Activated CD8-positive, alpha-beta memory T cell treated with anti-CD3 and anti-CD28 coated beads for 1 hour (primary cell): ENCODE results near the gene ELF1.
"Not testable (repeated sequence)": the region's sequence is repeated elsewhere in the genome, so short reads cannot be mapped to it uniquely, and the experiment has no call there.

Experiments used
- DNase-seq, 2 donors: peaks; one replicate each; pipeline ENCODE4 v3.0.0-alpha.2; 2020; ENCODE audit warnings: low read depth in 1 of 2; ENCODE audit errors: extremely low read depth in 1 of 2

The ELF1 gene

GRCh38 chr13:40960716-40961115, 58.4 kb downstream of the ELF1 start:
- DNase-seq = no peak

- no peak for DNase-seq
These were observed 60.5 kb downstream of the ELF1 start for GRCh38 chr13:40958655-40959054.

GRCh38 chr13:40946485-40946884, 72.6 kb downstream of the ELF1 start:
- no peak for DNase-seq

GRCh38 chr13:40943073-40943472, 76.0 kb downstream of the ELF1 start:
- no peak for DNase-seq

GRCh38 chr13:40941581-40941980, 77.5 kb downstream of the ELF1 start:
- no peak for DNase-seq

- no peak for DNase-seq
These were observed 78.3 kb downstream of the ELF1 start for GRCh38 chr13:40940841-40941240.

GRCh38 chr13:40933508-40934204, 85.5 kb downstream of the ELF1 start:
- DNase-seq = no peak

- DNase-seq = no peak
These were observed 86.9 kb downstream of the ELF1 start for GRCh38 chr13:40932252-40932651.

- no peak for DNase-seq
These were observed 87.4 kb downstream of the ELF1 start for GRCh38 chr13:40931719-40932118.

- DNase-seq = not testable (repeated sequence)
These were observed 89.2 kb downstream of the ELF1 start for GRCh38 chr13:40929883-40930282.

GRCh38 chr13:40928980-40929379, 90.1 kb downstream of the ELF1 start:
- no peak for DNase-seq

GRCh38 chr13:40927929-40928328, 91.2 kb downstream of the ELF1 start:
- no peak for DNase-seq

GRCh38 chr13:40923867-40924266, 95.2 kb downstream of the ELF1 start:
- DNase-seq = no peak

GRCh38 chr13:40922437-40923040, 96.6 kb downstream of the ELF1 start:
- no peak for DNase-seq

- DNase-seq = no peak
These were observed 98.3 kb downstream of the ELF1 start for GRCh38 chr13:40920826-40921225.

- not testable (repeated sequence) for DNase-seq
These were observed 99.2 kb downstream of the ELF1 start for GRCh38 chr13:40919901-40920300.

GRCh38 chr13:40916207-40916998, 102.7 kb downstream of the ELF1 start:
- DNase-seq = no peak

GRCh38 chr13:40914863-40915262, 104.3 kb downstream of the ELF1 start:
- not testable (repeated sequence) for DNase-seq

GRCh38 chr13:40911341-40911740, 107.8 kb downstream of the ELF1 start:
- no peak for DNase-seq

- DNase-seq = no peak
These were observed 108.6 kb downstream of the ELF1 start for GRCh38 chr13:40910324-40911050.

- DNase-seq = not testable (repeated sequence)
These were observed 109.4 kb downstream of the ELF1 start for GRCh38 chr13:40909541-40910200.
